ENCODE results near the gene OBSL1. TPM values are rescaled to one million over a fixed set of nuclear protein-coding genes. Genes with fewer than 3 reads are reported as not detected.

OBSL1 gene
- total RNA-seq, 1 experiment from 2014 or later = 30.7 TPM

- in situ Hi-C loops (cut with HindIII; ENCODE audit: low pct_unique_long_range_greater_than_20kb, low sequenced_read_pairs) = no loop called here
Measured at GRCh38 chr2:219513787-219514186, 57.6 kb downstream of the OBSL1 start.

GRCh38 chr2:219512524-219513216 is 58.7 kb downstream of the OBSL1 start:
- DNase-seq (ENCODE audit: low read depth, low spot score) = no peak
- in situ Hi-C loops (cut with HindIII; ENCODE audit: low pct_unique_long_range_greater_than_20kb, low sequenced_read_pairs) = no loop called here

More at GRCh38 chr2:219513787-219514186, 57.6 kb downstream of the OBSL1 start:
- no peak for DNase-seq (ENCODE audit: low read depth, low spot score)

- no peak for DNase-seq (ENCODE audit: low read depth, low spot score)
- in situ Hi-C loops (cut with HindIII; ENCODE audit: low pct_unique_long_range_greater_than_20kb, low sequenced_read_pairs) = no loop called here
Measured at GRCh38 chr2:219511547-219512325, 59.6 kb downstream of the OBSL1 start.

- no peak for DNase-seq (ENCODE audit: low read depth, low spot score)
- in situ Hi-C loops (cut with HindIII; ENCODE audit: low pct_unique_long_range_greater_than_20kb, low sequenced_read_pairs) = no loop called here
Measured at GRCh38 chr2:219510512-219511135, 60.7 kb downstream of the OBSL1 start.

GRCh38 chr2:219509780-219510511 is 61.4 kb downstream of the OBSL1 start:
- DNase-seq (ENCODE audit: low read depth, low spot score) = peak; percentile 63
- in situ Hi-C loops (cut with HindIII; ENCODE audit: low pct_unique_long_range_greater_than_20kb, low sequenced_read_pairs) = no loop called here

GRCh38 chr2:219508971-219509779 is 62.2 kb downstream of the OBSL1 start:
- no peak for DNase-seq (ENCODE audit: low read depth, low spot score)
- in situ Hi-C loops (cut with HindIII; ENCODE audit: low pct_unique_long_range_greater_than_20kb, low sequenced_read_pairs) = no loop called here

GRCh38 chr2:219508444-219508734 is 63.0 kb downstream of the OBSL1 start:
- in situ Hi-C loops (cut with HindIII; ENCODE audit: low pct_unique_long_range_greater_than_20kb, low sequenced_read_pairs) = no loop called here
- no peak for DNase-seq (ENCODE audit: low read depth, low spot score)

- no peak for DNase-seq (ENCODE audit: low read depth, low spot score)
- in situ Hi-C loops (cut with HindIII; ENCODE audit: low pct_unique_long_range_greater_than_20kb, low sequenced_read_pairs) = no loop called here
Measured at GRCh38 chr2:219507581-219508443, 63.5 kb downstream of the OBSL1 start.

- no peak for DNase-seq (ENCODE audit: low read depth, low spot score)
- in situ Hi-C loops (cut with HindIII; ENCODE audit: low pct_unique_long_range_greater_than_20kb, low sequenced_read_pairs) = no loop called here
Measured at GRCh38 chr2:219506802-219507526, 64.4 kb downstream of the OBSL1 start.

GRCh38 chr2:219506153-219506801 is 65.1 kb downstream of the OBSL1 start:
- in situ Hi-C loops (cut with HindIII; ENCODE audit: low pct_unique_long_range_greater_than_20kb, low sequenced_read_pairs) = no loop called here
- no peak for DNase-seq (ENCODE audit: low read depth, low spot score)

GRCh38 chr2:219505585-219505984 is 65.8 kb downstream of the OBSL1 start:
- in situ Hi-C loops (cut with HindIII; ENCODE audit: low pct_unique_long_range_greater_than_20kb, low sequenced_read_pairs) = no loop called here
- no peak for DNase-seq (ENCODE audit: low read depth, low spot score)

- in situ Hi-C loops (cut with HindIII; ENCODE audit: low pct_unique_long_range_greater_than_20kb, low sequenced_read_pairs) = no loop called here
- DNase-seq (ENCODE audit: low read depth, low spot score) = no peak
Measured at GRCh38 chr2:219502618-219503017, 68.7 kb downstream of the OBSL1 start.

- no peak for DNase-seq (ENCODE audit: low read depth, low spot score)
- in situ Hi-C loops (cut with HindIII; ENCODE audit: low pct_unique_long_range_greater_than_20kb, low sequenced_read_pairs) = no loop called here
Measured at GRCh38 chr2:219501849-219502248, 69.5 kb downstream of the OBSL1 start.

Data from SK-MEL-5 (cell line).